HG02884 (cell line): ENCODE results near the gene RNF41.

ENCODE experiments used
- ATAC-seq: cut with Tn5 transposase; IDR thresholded peaks from one replicate; pipeline ENCODE4 v1.9.1; 2021; ENCODE audit warnings: mild to moderate bottlenecking, moderate library complexity; ENCODE audit not compliant: unreplicated experiment

Gene RNF41

GRCh38 chr12:56154818-56155217 lies 66.9 kb downstream of the RNF41 start:
- no peak for ATAC-seq

GRCh38 chr12:56154246-56154771 lies 67.4 kb downstream of the RNF41 start:
- no peak for ATAC-seq

GRCh38 chr12:56153678-56154065 lies 68.0 kb downstream of the RNF41 start:
- ATAC-seq = no peak

GRCh38 chr12:56152756-56153677 lies 68.7 kb downstream of the RNF41 start:
- ATAC-seq = no peak
